ENCODE results near the gene TPCN1. TPM values are rescaled to one million over a fixed set of nuclear protein-coding genes. Genes with fewer than 3 reads are reported as not detected.

The TPCN1 gene
- total RNA-seq, 1 experiment from 2014 or later = 13.5 TPM

DNA sequence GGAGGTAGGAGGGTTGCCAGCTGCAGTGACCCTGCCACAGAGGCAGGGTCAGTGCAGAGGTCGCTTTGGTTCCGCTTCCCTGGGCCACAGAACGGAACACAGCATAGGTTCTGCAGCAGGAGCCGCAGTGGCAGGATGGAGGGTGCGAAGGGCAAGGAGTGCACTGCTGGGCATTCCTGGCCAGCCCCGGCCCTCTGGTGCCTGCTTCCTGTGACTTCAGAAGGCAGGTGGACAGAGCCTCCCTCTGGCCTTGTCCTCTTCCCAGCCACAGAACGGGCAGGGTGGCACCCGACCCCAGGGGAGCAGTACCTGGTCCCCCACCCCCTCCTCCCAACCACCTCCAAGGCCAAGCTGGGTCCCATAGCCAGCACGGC lies 75.9 kb downstream of the TPCN1 start:
- Mint-ChIP-seq H3K27ac (peak overlapping the region in 2 of 3 experiments; percentile 64 to 86; a peak in 2 of 7 replicates), H3K9me3 (no peaks in the 10 kb centered on the region), H3K4me1 (peaks cover 16 to 18% of the 10 kb centered on the region in 2 experiments), H3K36me3 (ENCODE audit: insufficient read depth in 1 of 3, low read depth in 3 of 3) (peaks cover 8 to 23% (median 12%) of the 10 kb centered on the region in 3 experiments; a peak in 6 of 7 replicates), H3K27me3 (ENCODE audit: low read depth) (no peaks in the 10 kb centered on the region; the same call in 1 of the 2 replicates), H3K4me3 (no peak overlapping the region)
- Histone ChIP-seq H3T11ph (ENCODE audit: low read length) (no peak overlapping the region), H2AK5ac (ENCODE audit: insufficient read length, low read length) (no peak overlapping the region), H2AFZ (ENCODE audit: low read length) (no peak overlapping the region), H3K79me1 (ENCODE audit: insufficient read depth, low read depth, low read length, poor library complexity, severe bottlenecking) (no peaks in the 10 kb centered on the region), H3K9ac (ENCODE audit: extremely low read depth, insufficient read length, low read length) (no peak overlapping the region), H2BK20ac (ENCODE audit: low read depth, low read length, poor library complexity, severe bottlenecking) (no peak overlapping the region), H4K5ac (ENCODE audit: insufficient read length, low read depth, low read length) (no peak overlapping the region), H3K27ac (ENCODE audit: insufficient read length, low read depth, low read length) (no peak overlapping the region), H3K14ac (ENCODE audit: insufficient read depth, low read length) (no peak overlapping the region), H3K27me3 (ENCODE audit: insufficient read depth, low read length) (no peaks in the 10 kb centered on the region), H3K4ac (ENCODE audit: low read depth, low read length) (no peak overlapping the region), H2BK5ac (ENCODE audit: insufficient read length, low read length) (no peak overlapping the region), H2BK120ac (ENCODE audit: low read depth, low read length, poor library complexity, severe bottlenecking) (no peak overlapping the region), H2BK12ac (ENCODE audit: insufficient read length, low read depth, low read length) (no peak overlapping the region), H2BK15ac (ENCODE audit: low read depth, low read length) (no peak overlapping the region), H3K23ac (ENCODE audit: insufficient read length, low read depth, low read length) (no peak overlapping the region), H3K9me3 (ENCODE audit: control insufficient read depth, low read depth, low read length) (no peaks in the 10 kb centered on the region), H3K79me2 (ENCODE audit: insufficient read depth, low read length) (no peaks in the 10 kb centered on the region), H4K20me1 (ENCODE audit: control insufficient read depth, insufficient read depth, insufficient read length) (no peaks in the 10 kb centered on the region), H3K23me2 (ENCODE audit: insufficient read length, low read depth, low read length, poor library complexity, severe bottlenecking) (no peaks in the 10 kb centered on the region), H4K8ac (replicated peaks; ENCODE audit: insufficient read length, low read depth, low read length) (no peak overlapping the region), H3K56ac (ENCODE audit: insufficient read length, low read depth, low read length) (no peak overlapping the region), H4K91ac (ENCODE audit: insufficient read length, low read depth, low read length) (no peak overlapping the region), H3K4me1 (ENCODE audit: insufficient read depth, low read length) (no peaks in the 10 kb centered on the region; the same call in 1 of the 2 replicates), H3K18ac (ENCODE audit: insufficient read length, low read depth, low read length) (no peak overlapping the region), H3K4me2 (ENCODE audit: insufficient read depth, insufficient read length, low read length) (no peak overlapping the region)
- no peak for DNase-seq
- no CpG with 5 or more reads among the region's 9 CpGs for WGBS (ENCODE audit: extremely low coverage, insufficient read length, low lambda C conversion rate)
- TF ChIP-seq, protein P1, sequence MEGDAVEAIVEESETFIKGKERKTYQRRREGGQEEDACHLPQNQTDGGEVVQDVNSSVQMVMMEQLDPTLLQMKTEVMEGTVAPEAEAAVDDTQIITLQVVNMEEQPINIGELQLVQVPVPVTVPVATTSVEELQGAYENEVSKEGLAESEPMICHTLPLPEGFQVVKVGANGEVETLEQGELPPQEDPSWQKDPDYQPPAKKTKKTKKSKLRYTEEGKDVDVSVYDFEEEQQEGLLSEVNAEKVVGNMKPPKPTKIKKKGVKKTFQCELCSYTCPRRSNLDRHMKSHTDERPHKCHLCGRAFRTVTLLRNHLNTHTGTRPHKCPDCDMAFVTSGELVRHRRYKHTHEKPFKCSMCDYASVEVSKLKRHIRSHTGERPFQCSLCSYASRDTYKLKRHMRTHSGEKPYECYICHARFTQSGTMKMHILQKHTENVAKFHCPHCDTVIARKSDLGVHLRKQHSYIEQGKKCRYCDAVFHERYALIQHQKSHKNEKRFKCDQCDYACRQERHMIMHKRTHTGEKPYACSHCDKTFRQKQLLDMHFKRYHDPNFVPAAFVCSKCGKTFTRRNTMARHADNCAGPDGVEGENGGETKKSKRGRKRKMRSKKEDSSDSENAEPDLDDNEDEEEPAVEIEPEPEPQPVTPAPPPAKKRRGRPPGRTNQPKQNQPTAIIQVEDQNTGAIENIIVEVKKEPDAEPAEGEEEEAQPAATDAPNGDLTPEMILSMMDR (conservative IDR thresholded peaks at IDR 0.05) = no peak

Measured in H9 (cell line).